ENCODE data around the gene EXOC1L.

Gene EXOC1L

GRCh38 chr4:55884851-55885219 is 65.2 kb downstream of the EXOC1L start:
- no peak for DNase-seq

Data from islet precursor cell (in vitro differentiated cells).